ENCODE results near the gene SWT1.
"Not testable (repeated sequence)": the region's sequence is repeated elsewhere in the genome, so short reads cannot be mapped to it uniquely, and the experiment has no call there.

- not testable (repeated sequence) for TF ChIP-seq CTCF, POLR2A (IDR thresholded peaks at IDR 0.05)
Observed at GRCh38 chr1:185251928-185252327, 95.0 kb downstream of the SWT1 start.
